Activated B cell treated with CpG ODN at 0.5 μM for 24 hours (primary cell): ENCODE measurements around the gene DHH. TPM values are rescaled to one million over a fixed set of nuclear protein-coding genes. Genes with fewer than 3 reads are reported as not detected.

Experiments used
- ATAC-seq: fragments of 200-7000 bp; cut with Tn5 transposase; one replicate; pipeline ENCODE4 v1.10.0; 2021; ENCODE audit warnings: low read depth, mild to moderate bottlenecking, moderate library complexity
- CTCF ChIA-PET: fragments of 350-600 bp; sonication (Branson Sonifier 250); formaldehyde crosslinking; loops from one replicate; lab custom pipeline; 2021; ENCODE audit warnings: antibody characterized with exemption; lab: Charles Lee
- POLR2A ChIA-PET: fragments of 350-600 bp; sonication (Branson Sonifier 250); formaldehyde crosslinking; loops from one replicate; lab custom pipeline; 2021; ENCODE audit warnings: antibody characterized with exemption; lab: Charles Lee
- DNase-seq: peaks from one replicate; pipeline ENCODE4 v3.0.0; 2022
- H3K27ac Mint-ChIP-seq: one replicate; pipeline ENCODE4 v1.8.0; 2020; ENCODE audit warnings: mixed read lengths
- H3K27me3 Mint-ChIP-seq: one replicate; pipeline ENCODE4 v1.8.0; 2021; ENCODE audit warnings: mixed read lengths
- H3K36me3 Mint-ChIP-seq: one replicate; pipeline ENCODE4 v1.8.0; 2021; ENCODE audit warnings: low read depth, mixed read lengths
- H3K4me1 Mint-ChIP-seq: one replicate; pipeline ENCODE4 v1.8.0; 2021; ENCODE audit warnings: mixed read lengths
- H3K4me3 Mint-ChIP-seq: one replicate; pipeline ENCODE4 v1.8.0; 2020; ENCODE audit warnings: mild to moderate bottlenecking, mixed read lengths
- H3K9me3 Mint-ChIP-seq: one replicate; pipeline ENCODE4 v1.8.0; 2020; ENCODE audit warnings: mixed read lengths
- intact Hi-C: fragments of 100-400 bp; cut with micrococcal nuclease; formaldehyde crosslinking; loops from one replicate; pipeline ENCODE4 v1.15.1; 2024
- total RNA-seq: library from RNA; stranded (reverse); gene quantifications from 2 replicates; pipeline ENCODE4 v1.2.3, GENCODE V29; 2022
- TF ChIP-seq, protein P1 (sequence below): fragments of 200-600 bp; IDR thresholded peaks from one replicate; pipeline ENCODE4 v1.8.0; 2022; ENCODE audit warnings: antibody characterized with exemption, mild to moderate bottlenecking

The DHH gene
- total RNA-seq, 1 donor from 2014 or later, result 0.09 TPM

DNA sequence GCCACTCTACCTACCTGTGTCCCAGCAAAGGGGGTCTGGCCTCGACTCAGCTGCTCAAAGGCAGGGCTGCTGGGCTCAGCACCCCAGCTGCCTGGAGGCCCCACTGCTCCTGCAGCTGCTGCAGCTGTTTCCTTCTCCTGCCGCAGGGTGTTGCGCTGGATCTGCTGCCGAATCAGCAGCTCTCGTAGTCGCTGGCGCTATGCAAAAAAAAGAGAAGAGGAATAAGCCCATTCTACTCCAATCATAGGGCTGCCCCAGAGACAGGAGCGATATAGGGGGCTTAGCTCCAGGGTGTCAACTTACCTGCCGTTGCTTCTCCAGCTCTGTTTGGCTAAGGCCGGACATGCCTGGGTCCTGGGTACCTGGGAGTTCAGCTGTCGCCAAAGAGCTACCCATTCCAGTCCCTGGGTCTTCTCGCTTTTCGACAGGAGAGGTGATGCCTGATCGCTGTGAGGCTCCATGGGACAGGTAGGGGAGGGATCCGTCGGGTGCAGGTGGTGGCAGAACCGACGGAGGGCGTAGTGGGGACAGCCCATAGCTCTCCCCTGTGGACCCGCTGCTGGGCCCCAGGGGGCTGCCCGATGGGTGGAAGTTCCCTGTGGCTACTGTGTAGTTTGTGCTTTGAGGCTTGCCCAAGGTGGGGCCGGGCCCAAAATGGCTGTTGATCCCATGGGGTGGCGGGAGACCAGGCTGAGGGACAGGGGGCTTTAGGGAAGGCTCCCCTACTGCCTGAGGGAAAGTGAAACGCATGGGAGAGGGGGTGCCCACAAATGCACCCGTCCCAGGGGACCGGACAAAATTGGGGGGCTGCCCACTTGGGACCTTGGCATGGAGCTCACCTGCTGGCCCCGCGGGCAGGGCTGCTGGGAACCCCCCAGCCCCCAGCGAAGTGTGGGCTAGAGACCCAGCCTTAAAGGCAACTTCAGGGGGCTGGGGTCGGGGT lies 54.9 kb downstream of the DHH start:
- intact Hi-C loops, result no loop called here
- TF ChIP-seq, protein P1, sequence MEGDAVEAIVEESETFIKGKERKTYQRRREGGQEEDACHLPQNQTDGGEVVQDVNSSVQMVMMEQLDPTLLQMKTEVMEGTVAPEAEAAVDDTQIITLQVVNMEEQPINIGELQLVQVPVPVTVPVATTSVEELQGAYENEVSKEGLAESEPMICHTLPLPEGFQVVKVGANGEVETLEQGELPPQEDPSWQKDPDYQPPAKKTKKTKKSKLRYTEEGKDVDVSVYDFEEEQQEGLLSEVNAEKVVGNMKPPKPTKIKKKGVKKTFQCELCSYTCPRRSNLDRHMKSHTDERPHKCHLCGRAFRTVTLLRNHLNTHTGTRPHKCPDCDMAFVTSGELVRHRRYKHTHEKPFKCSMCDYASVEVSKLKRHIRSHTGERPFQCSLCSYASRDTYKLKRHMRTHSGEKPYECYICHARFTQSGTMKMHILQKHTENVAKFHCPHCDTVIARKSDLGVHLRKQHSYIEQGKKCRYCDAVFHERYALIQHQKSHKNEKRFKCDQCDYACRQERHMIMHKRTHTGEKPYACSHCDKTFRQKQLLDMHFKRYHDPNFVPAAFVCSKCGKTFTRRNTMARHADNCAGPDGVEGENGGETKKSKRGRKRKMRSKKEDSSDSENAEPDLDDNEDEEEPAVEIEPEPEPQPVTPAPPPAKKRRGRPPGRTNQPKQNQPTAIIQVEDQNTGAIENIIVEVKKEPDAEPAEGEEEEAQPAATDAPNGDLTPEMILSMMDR, result no peak
- no peak for ATAC-seq
- H3K27me3 Mint-ChIP-seq, result no peaks in the 10 kb centered on the region
- peaks cover 93% of the 10 kb centered on the region for H3K36me3 Mint-ChIP-seq
- H3K9me3 Mint-ChIP-seq, result no peaks in the 10 kb centered on the region
- H3K4me3 Mint-ChIP-seq, result no peak overlapping the region
- H3K4me1 Mint-ChIP-seq, result no peaks in the 10 kb centered on the region
- H3K27ac Mint-ChIP-seq, result no peak overlapping the region
- DNase-seq, result no peak
- POLR2A ChIA-PET, result interaction anchor here (1.2 kb wide), 1 partner anchor 20 kb away, joined by 3 read pairs; no protein-coding TSS in a partner anchor
- CTCF ChIA-PET, result interaction anchor here (0.8 kb wide), 1 partner anchor 43 kb away, joined by 3 read pairs; no protein-coding TSS in a partner anchor

DNA sequence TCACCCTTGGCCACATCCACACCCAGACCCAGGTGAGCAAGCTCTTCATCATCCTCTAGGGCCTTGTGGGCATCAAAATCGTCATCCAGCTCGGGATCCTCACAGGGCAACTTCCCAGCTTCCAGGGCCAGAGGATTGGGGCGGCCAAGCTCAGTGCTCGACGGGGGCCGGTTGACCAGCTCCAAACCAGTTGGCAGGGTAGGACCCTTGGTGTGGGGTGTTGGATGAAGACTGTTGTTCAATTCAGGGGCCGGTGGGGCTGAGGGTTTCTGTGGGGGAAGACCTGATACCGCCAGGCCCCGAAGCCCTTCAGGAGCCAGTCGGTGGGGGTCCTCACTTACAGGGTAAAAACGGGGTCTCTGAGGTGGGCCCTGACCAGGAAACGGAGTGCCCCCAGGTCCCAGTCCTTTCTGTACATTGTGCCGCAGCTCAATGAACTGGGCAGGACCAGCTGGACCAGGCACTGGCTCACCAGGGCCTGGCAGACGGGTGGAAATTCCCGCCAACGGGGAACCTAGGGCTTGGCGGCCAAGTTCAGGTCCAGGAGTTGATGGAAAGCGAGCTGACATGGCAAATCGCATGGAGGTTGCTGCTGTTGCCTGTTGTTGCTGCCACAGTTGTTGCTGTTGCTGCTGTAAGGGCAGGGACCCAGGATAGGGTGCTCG lies 56.2 kb downstream of the DHH start:
- ChIA-PET POLR2A (interaction anchor here (0.5 kb wide), 1 partner anchor 35 kb away, joined by 3 read pairs; no protein-coding TSS in a partner anchor), CTCF (interaction anchor here (0.8 kb wide), 1 partner anchor 41 kb away, joined by 3 read pairs; no protein-coding TSS in a partner anchor)
- ATAC-seq (no peak), DNase-seq (no peak)
- TF ChIP-seq, protein P1, result no peak
- Mint-ChIP-seq H3K4me3 (no peak overlapping the region), H3K27me3 (no peaks in the 10 kb centered on the region), H3K9me3 (no peaks in the 10 kb centered on the region), H3K27ac (no peak overlapping the region), H3K36me3 (peaks cover 92% of the 10 kb centered on the region), H3K4me1 (no peaks in the 10 kb centered on the region)
- intact Hi-C loops, result no loop called here

DNA sequence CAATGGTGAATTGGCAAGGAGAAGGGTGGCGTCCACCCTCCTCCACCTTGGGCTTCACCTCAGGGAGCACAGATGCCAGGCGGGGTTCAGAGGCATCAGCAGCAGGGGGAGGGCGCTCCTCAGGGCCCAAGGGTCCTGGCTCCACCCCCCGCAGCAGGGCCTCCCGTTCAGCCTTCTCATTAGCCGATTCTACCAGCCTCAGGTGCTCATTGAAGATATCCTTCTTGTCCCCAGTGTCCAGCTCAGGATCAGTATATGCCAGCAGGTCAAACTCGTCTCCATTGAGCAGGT lies 56.7 kb downstream of the DHH start:
- POLR2A ChIA-PET, result interaction anchor here (0.5 kb wide), 1 partner anchor 35 kb away, joined by 3 read pairs; no protein-coding TSS in a partner anchor
- ATAC-seq (no peak), DNase-seq (no peak)
- H3K27ac Mint-ChIP-seq, result no peak overlapping the region
- H3K36me3 Mint-ChIP-seq, result peaks cover 90% of the 10 kb centered on the region
- no peaks in the 10 kb centered on the region for H3K27me3 Mint-ChIP-seq
- H3K4me1 Mint-ChIP-seq, result no peaks in the 10 kb centered on the region
- no peaks in the 10 kb centered on the region for H3K9me3 Mint-ChIP-seq
- CTCF ChIA-PET, result no interaction called here
- TF ChIP-seq, protein P1, result no peak
- intact Hi-C loops, result no loop called here
- H3K4me3 Mint-ChIP-seq, result no peak overlapping the region

DNA sequence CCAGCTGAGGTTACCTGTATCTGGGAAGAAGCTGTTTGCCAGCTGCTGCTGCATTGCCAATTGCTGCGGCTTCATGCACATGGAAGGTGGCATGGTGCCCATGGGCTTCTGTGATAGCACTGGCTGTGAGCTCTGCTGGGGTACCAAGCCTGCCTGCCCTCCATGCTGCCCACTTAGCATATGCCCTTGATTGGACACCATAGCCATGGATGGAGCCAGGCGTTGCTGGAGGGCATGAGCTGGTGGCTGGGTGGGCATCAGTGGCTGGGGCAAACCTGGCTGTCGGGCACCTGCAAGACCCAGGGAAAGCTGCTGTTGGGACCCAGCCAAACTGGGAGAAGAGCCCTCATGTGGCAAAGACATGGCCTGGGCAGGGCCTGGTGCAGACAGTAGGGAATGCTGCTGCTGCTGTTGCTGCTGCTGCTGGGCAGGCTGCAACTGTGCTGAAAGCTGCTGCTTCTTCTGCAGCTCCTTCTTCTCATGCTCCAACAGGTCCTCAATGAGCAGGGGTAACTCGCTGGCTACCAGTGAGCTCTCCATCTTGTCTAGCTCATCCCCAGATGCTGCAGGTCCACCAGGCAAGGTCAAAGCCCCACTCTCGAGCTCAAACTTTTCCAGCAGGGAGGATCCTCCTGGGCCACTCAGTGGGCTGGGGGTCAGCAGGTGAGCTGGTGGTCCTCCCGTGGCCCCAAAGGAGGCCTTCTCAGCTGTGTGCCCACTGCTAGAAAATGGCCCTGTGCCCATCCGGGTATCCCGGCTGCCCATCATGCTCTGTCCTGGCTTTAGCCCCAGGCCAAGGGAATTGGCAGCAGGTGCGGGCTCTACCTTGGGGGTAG lies 57.3 kb downstream of the DHH start:
- TF ChIP-seq, protein P1, result no peak
- DNase-seq, result no peak
- intact Hi-C loops, result no loop called here
- no peaks in the 10 kb centered on the region for H3K27me3 Mint-ChIP-seq
- CTCF ChIA-PET, result no interaction called here
- ATAC-seq, result no peak
- no peaks in the 10 kb centered on the region for H3K9me3 Mint-ChIP-seq
- POLR2A ChIA-PET, result interaction anchor here (0.5 to 1.1 kb wide), 3 partner anchors 17 to 198 kb away, joined by 3 to 4 read pairs (median 3); no protein-coding TSS in a partner anchor
- H3K4me3 Mint-ChIP-seq, result no peak overlapping the region
- H3K27ac Mint-ChIP-seq, result no peak overlapping the region
- peaks cover 90% of the 10 kb centered on the region for H3K36me3 Mint-ChIP-seq
- no peaks in the 10 kb centered on the region for H3K4me1 Mint-ChIP-seq

Other genes starting within 250 kb of the DHH start
- 116 and 118 TPM in 2 replicates for gene DDX23, start 242.6 kb downstream of the DHH start, total RNA-seq
- gene RND1, start 228.9 kb downstream of the DHH start, total RNA-seq, result 4.9 and 5.9 TPM in 2 replicates
- 22.9 and 26.1 TPM in 2 replicates for gene FKBP11, start 169.3 kb downstream of the DHH start, total RNA-seq
- gene ARF3, start 137.3 kb downstream of the DHH start, total RNA-seq, result 113 and 119 TPM in 2 replicates
- gene WNT10B, start 123.1 kb downstream of the DHH start, total RNA-seq, result 0.22 TPM in 1 of 2 replicates, not detected in the other
- gene WNT1, start 116.5 kb downstream of the DHH start, total RNA-seq, result not detected in 2 replicates
- gene DDN, start 95.4 kb downstream of the DHH start, total RNA-seq, result 0.20 and 0.44 TPM in 2 replicates
- gene PRKAG1, start 76.0 kb downstream of the DHH start, total RNA-seq, result 55.3 and 70.5 TPM in 2 replicates
- gene KMT2D, start 34.0 kb downstream of the DHH start, total RNA-seq, result 127 and 136 TPM in 2 replicates
- 3.2 and 3.3 TPM in 2 replicates for gene RHEBL1, start 24.8 kb downstream of the DHH start, total RNA-seq
- 64.2 and 79.9 TPM in 2 replicates for gene LMBR1L, start 16.0 kb upstream of the DHH start, total RNA-seq
- 916 and 951 TPM in 2 replicates for gene TUBA1B, start 36.6 kb upstream of the DHH start, total RNA-seq
- 114 and 115 TPM in 2 replicates for gene TUBA1A, start 94.3 kb upstream of the DHH start, total RNA-seq
- gene TUBA1C, start 170.3 kb upstream of the DHH start, total RNA-seq, result 141 and 142 TPM in 2 replicates
- not detected in 2 replicates for gene PRPH, start 200.3 kb upstream of the DHH start, total RNA-seq
- gene TROAP, start 228.5 kb upstream of the DHH start, total RNA-seq, result 2.0 and 3.1 TPM in 2 replicates
- gene C1QL4, start 242.4 kb upstream of the DHH start, total RNA-seq, result not detected in 2 replicates